K562 (cell line): ENCODE results near the gene THG1L. TPM values are rescaled to one million over a fixed set of nuclear protein-coding genes. Genes with fewer than 3 reads are reported as not detected.

Source experiments
- ATAC-seq: fragments of 200-7000 bp; cut with Tn5 transposase; 3 replicates; pipeline ENCODE4 v1.9.1; 2020; ENCODE audit warnings: moderate library complexity
- BruUV-seq: library from RNA; stranded (reverse); fragments of 400-500 nt; replicated peaks from 2 replicates; lab custom pipeline; 2021; lab: Mats Ljungman, UMichigan
- CTCF ChIA-PET: fragments of 300-600 bp; formaldehyde crosslinking; extraction: SDS; loops from one replicate; lab custom pipeline; 2021; ENCODE audit warnings: low intra/inter-chr PET ratio; lab: Yijun Ruan, JAX
- POLR2A ChIA-PET: fragments of 300-600, 350-650 bp; sonication (Branson Sonifier 250); formaldehyde crosslinking; extraction: SDS; loops from one replicate; lab custom pipeline; 2021; ENCODE audit warnings: antibody characterized with exemption, inconsistent platforms; lab: Yijun Ruan, JAX
- DNase-seq, 4 experiments: peaks; one replicate each; pipeline versions ENCODE4 v3.0.0 to v3.0.0-alpha.2; 2011 to 2018; ENCODE audit warnings: low spot score in 3 of 4, mixed read lengths in 3 of 4; ENCODE audit errors: extremely low read depth in 1 of 4
- FAIRE-seq: peaks from 2 replicates; lab custom pipeline; 2011; peaks lifted over from hg19 to GRCh38; lab: Jason Lieb, UNC
- H2AFZ ChIP-seq: 2 replicates; pipeline ENCODE4 v1.6.0; 2011; ENCODE audit warnings: low read depth, low read length, control low read depth, inconsistent platforms
- H3K27ac ChIP-seq: fragments of 200-600 bp; 3 replicates; pipeline ENCODE4 v1.8.0; 2011; ENCODE audit warnings: low read depth, mild to moderate bottlenecking, control low read depth, inconsistent platforms, low read length, moderate library complexity, mixed read lengths; ENCODE audit errors: extremely low read depth
- H3K27me3 ChIP-seq, 2 experiments: fragments of 300-600 bp in 1 of 2; 2 replicates in 1 of 2; 3 replicates in 1 of 2; pipeline versions ENCODE4 v1.6.0 to v1.8.0; 2011; ENCODE audit warnings: inconsistent platforms in 2 of 2, low read length in 2 of 2, mild to moderate bottlenecking in 1 of 2, mixed read lengths in 1 of 2, moderate library complexity in 1 of 2; ENCODE audit not compliant: control insufficient read depth in 2 of 2, insufficient read depth in 2 of 2
- H3K36me3 ChIP-seq: fragments of 300-600 bp; 3 replicates; pipeline ENCODE4 v1.8.0; 2011; ENCODE audit warnings: mild to moderate bottlenecking, low read length, inconsistent platforms; ENCODE audit not compliant: control insufficient read depth, insufficient read depth
- H3K4me1 ChIP-seq, 2 experiments: fragments of 200-600 bp in 1 of 2; replicated peaks in 1 of 2; 2 replicates in 1 of 2; 3 replicates in 1 of 2; pipeline versions ENCODE4 v1.5.1 to v1.8.0; 2011; ENCODE audit warnings: inconsistent platforms in 2 of 2, low read length in 2 of 2, mild to moderate bottlenecking in 1 of 2, mixed read lengths in 1 of 2, moderate library complexity in 1 of 2; ENCODE audit not compliant: control insufficient read depth in 2 of 2, insufficient read depth in 2 of 2
- H3K4me2 ChIP-seq: 2 replicates; pipeline ENCODE4 v1.6.1; 2011; ENCODE audit warnings: low read length, control low read depth, inconsistent platforms, mixed read lengths; ENCODE audit not compliant: insufficient read depth
- H3K4me3 ChIP-seq: fragments of 200-600 bp; sonication (generic), shearing (Covaris generic); 2 replicates; pipeline ENCODE4 v1.5.1; 2016; ENCODE audit warnings: control low read depth, inconsistent platforms
- H3K79me2 ChIP-seq: fragments of 200-600 bp; 3 replicates; pipeline ENCODE4 v1.8.0; 2011; ENCODE audit warnings: low read length, inconsistent platforms; ENCODE audit not compliant: control insufficient read depth, insufficient read depth
- H3K9ac ChIP-seq, 2 experiments: 2 replicates each; pipeline versions ENCODE4 v1.6.0 to v1.6.1; 2011; ENCODE audit warnings: low read depth in 2 of 2, low read length in 2 of 2, control low read depth in 1 of 2, inconsistent platforms in 1 of 2, mild to moderate bottlenecking in 1 of 2, mixed read lengths in 1 of 2; ENCODE audit not compliant: insufficient read depth in 1 of 2
- H3K9me1 ChIP-seq: one replicate; pipeline ENCODE4 v1.6.0; 2011; ENCODE audit warnings: inconsistent platforms, mild to moderate bottlenecking, low read length, moderate library complexity; ENCODE audit not compliant: control insufficient read depth, insufficient read depth
- H3K9me3 ChIP-seq: replicated peaks from 2 replicates; pipeline ENCODE4 v1.5.1; 2011; ENCODE audit warnings: low read depth, low read length, inconsistent platforms; ENCODE audit not compliant: control insufficient read depth, insufficient read depth
- H4K20me1 ChIP-seq: replicated peaks from 2 replicates; pipeline ENCODE4 v1.6.1; 2011; ENCODE audit warnings: low read length, inconsistent platforms, mixed read lengths; ENCODE audit not compliant: control insufficient read depth, insufficient read depth
- CBFA2T2 ChIP-seq: fragments of 450-650 bp; conservative IDR thresholded peaks from 2 replicates; pipeline ENCODE4 v1.6.1; 2017; ENCODE audit warnings: mild to moderate bottlenecking
- CREB1 ChIP-seq, 2 experiments: sonication (generic) in 1 of 2; formaldehyde crosslinking in 1 of 2; IDR thresholded peaks; 2 replicates each; pipeline versions ENCODE4 v1.6.1 to v1.8.0; 2012 to 2022; ENCODE audit warnings: inconsistent platforms in 1 of 2, mild to moderate bottlenecking in 1 of 2, missing genetic modification reagents in 1 of 2, moderate library complexity in 1 of 2
- ERF ChIP-seq: fragments of 450-650 bp; formaldehyde crosslinking; IDR thresholded peaks from 2 replicates; pipeline ENCODE4 v1.4.0; 2020; ENCODE audit warnings: mild to moderate bottlenecking, mixed read lengths
- KDM2B ChIP-seq: fragments of 250-450 bp; sonication (Bioruptor Pico); IDR thresholded peaks from 2 replicates; pipeline ENCODE4 v1.8.0; 2021; ENCODE audit warnings: mild to moderate bottlenecking, moderate library complexity
- MED1 ChIP-seq: sonication (generic); formaldehyde crosslinking; IDR thresholded peaks from 2 replicates; pipeline ENCODE4 v1.8.1; 2023; ENCODE audit warnings: missing genetic modification reagents, borderline replicate concordance
- SPI1 ChIP-seq: IDR thresholded peaks from 2 replicates; pipeline ENCODE4 v1.6.1; 2011; ENCODE audit warnings: low read depth, low read length, control low read depth, borderline replicate concordance
- WGBS: fragments of 100-300 bp; shearing (Covaris generic); methylation state at CpG from one replicate; pipeline ENCODE4 v1.1.6; 2016; ENCODE audit warnings: low coverage, mixed read lengths; ENCODE audit not compliant: insufficient coverage; ENCODE audit errors: missing lambda C conversion rate; 5-methylcytosine and 5-hydroxymethylcytosine counted together
- in situ Hi-C: fragments of 300-500 bp; cut with MboI; formaldehyde crosslinking; loops from 4 replicates; pipeline ENCODE4 v1.15.0; 2018; ENCODE audit warnings: inconsistent platforms, mixed read lengths
- intact Hi-C: fragments of 100-400 bp; cut with micrococcal nuclease; formaldehyde crosslinking; loops from 2 replicates; pipeline ENCODE4 v1.14.2; 2022
- polyA plus RNA-seq, 8 experiments: library from polyadenylated mRNA; depleted of rRNA in 4 of 8; stranded (reverse) in 5 of 8; unstranded in 3 of 8; fragments of >200 nt; fragmentation: Nextera tagmentation in 2 of 8; fragmentation: Illumina TruSeq in 1 of 8; extraction: Ambion mirVana in 2 of 8; extraction: Trizol in 1 of 8; gene quantifications; 2 replicates each; pipeline versions ENCODE4 v1.2.1 to v1.2.3, GENCODE V29; 2011 to 2014; ENCODE audit warnings: inconsistent platforms in 1 of 8, missing spikeins in 1 of 8
- total RNA-seq, 7 experiments: library from RNA; depleted of rRNA in 6 of 7; stranded (reverse); fragments of >200 nt in 6 of 7; fragmentation: Illumina TruSeq in 2 of 7; extraction: Trizol in 2 of 7; gene quantifications; 2 replicates each; pipeline versions ENCODE4 v1.2.1 to v1.2.3, GENCODE V29; 2011 to 2021; ENCODE audit warnings: low replicate concordance in 1 of 7
- TF ChIP-seq, protein P1 (sequence below): sonication (generic); formaldehyde crosslinking; IDR thresholded peaks from 2 replicates; pipeline ENCODE4 v1.8.0; 2023; ENCODE audit warnings: mild to moderate bottlenecking, missing genetic modification reagents

THG1L gene
- total and polyA plus RNA-seq, 9 of the 15 experiments (the other 6 are each of a cell fraction or from before 2014, with no cell fraction given): 21.8 to 40.7 (median 28.0) TPM

DNA sequence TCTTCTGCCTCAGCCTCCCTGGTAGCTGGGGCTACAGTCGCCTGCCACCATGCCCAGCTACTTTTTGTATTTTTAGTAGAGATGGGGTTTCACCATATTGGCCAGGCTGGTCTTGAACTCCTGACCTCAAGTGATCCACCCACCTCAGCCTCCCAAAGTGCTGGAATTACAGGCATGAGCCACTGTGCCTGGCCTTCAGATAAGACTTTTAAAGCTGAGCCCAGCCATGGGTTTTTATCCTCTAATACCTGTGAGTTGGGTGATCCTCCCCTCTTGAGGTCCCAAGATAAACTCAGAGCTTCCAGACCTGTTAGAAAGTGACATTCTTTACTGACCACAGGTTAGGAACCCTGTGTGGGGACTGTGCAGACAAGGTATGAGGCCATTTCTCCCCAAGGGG is 3.4 kb upstream of the THG1L start (continued):
- TF ChIP-seq CBFA2T2: peak; percentile 87
- TF ChIP-seq, all 486 proteins: peak for 24; not testable (repeated sequence) for 462

GRCh38 chr5:157729858-157730257 is 1.4 kb upstream of the THG1L start:
- Histone ChIP-seq H3K27ac (no peak overlapping the region), H3K27me3 (no peaks in the 10 kb centered on the region), H3K4me2 (no peak overlapping the region), H4K20me1 (no peaks in the 10 kb centered on the region), H3K9me1 (no peaks in the 10 kb centered on the region), H3K9ac (no peak overlapping the region), H3K79me2 (no peaks in the 10 kb centered on the region; the same call in 2 of the 3 replicates), H3K4me3 (no peak overlapping the region), H3K9me3 (no peaks in the 10 kb centered on the region; the same call in 1 of the 2 replicates), H3K4me1 (peaks cover 5 to 15% of the 10 kb centered on the region in 2 experiments; a peak in 4 of 5 replicates), H2AFZ (no peak overlapping the region), H3K36me3 (peaks cover 15% of the 10 kb centered on the region; the same call in 1 of the 3 replicates)
- DNase-seq (no peak), FAIRE-seq (no peak), ATAC-seq (no peak)
- intact Hi-C loops: no loop called here
- no peak for TF ChIP-seq MED1 (CRISPR knock-in tag)
- 0 out of 2 replicates have a peak, but pooled peaks have one; percentile 42 for TF ChIP-seq SPI1
- no TSS peak for BruUV-seq
- POLR2A ChIA-PET: no interaction called here
- CTCF ChIA-PET: no interaction called here
- in situ Hi-C loops: loop anchor here (10.0 kb wide), 1 partner anchor 385 kb away; a partner anchor contains a TSS

- TF ChIP-seq CREB1 (IDR thresholded peaks at IDR 0.05) (no peak), CREB1 (CRISPR knock-in tag; IDR thresholded peaks at IDR 0.05) (0 out of 2 replicates have a peak, but pooled peaks have one; percentile 7), KDM2B (CRISPR knock-in tag) (no peak), ERF (no peak)
- TF ChIP-seq, protein P1, sequence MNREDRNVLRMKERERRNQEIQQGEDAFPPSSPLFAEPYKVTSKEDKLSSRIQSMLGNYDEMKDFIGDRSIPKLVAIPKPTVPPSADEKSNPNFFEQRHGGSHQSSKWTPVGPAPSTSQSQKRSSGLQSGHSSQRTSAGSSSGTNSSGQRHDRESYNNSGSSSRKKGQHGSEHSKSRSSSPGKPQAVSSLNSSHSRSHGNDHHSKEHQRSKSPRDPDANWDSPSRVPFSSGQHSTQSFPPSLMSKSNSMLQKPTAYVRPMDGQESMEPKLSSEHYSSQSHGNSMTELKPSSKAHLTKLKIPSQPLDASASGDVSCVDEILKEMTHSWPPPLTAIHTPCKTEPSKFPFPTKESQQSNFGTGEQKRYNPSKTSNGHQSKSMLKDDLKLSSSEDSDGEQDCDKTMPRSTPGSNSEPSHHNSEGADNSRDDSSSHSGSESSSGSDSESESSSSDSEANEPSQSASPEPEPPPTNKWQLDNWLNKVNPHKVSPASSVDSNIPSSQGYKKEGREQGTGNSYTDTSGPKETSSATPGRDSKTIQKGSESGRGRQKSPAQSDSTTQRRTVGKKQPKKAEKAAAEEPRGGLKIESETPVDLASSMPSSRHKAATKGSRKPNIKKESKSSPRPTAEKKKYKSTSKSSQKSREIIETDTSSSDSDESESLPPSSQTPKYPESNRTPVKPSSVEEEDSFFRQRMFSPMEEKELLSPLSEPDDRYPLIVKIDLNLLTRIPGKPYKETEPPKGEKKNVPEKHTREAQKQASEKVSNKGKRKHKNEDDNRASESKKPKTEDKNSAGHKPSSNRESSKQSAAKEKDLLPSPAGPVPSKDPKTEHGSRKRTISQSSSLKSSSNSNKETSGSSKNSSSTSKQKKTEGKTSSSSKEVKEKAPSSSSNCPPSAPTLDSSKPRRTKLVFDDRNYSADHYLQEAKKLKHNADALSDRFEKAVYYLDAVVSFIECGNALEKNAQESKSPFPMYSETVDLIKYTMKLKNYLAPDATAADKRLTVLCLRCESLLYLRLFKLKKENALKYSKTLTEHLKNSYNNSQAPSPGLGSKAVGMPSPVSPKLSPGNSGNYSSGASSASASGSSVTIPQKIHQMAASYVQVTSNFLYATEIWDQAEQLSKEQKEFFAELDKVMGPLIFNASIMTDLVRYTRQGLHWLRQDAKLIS (CRISPR knock-in tag): 0 out of 2 replicates have a peak, but pooled peaks have one; percentile 39
Measured at GRCh38 chr5:157730900-157731271, 334 bp upstream of the THG1L start.

More at GRCh38 chr5:157730900-157731271, 334 bp upstream of the THG1L start:
- ATAC-seq: no peak
- in situ Hi-C loops: loop anchor here (10.0 kb wide), 1 partner anchor 386 kb away; a partner anchor contains a TSS
- 8% methylated on average over 5 of the region's 5 CpGs for WGBS
- Histone ChIP-seq H3K4me2 (peak overlapping the region; percentile 93), H3K9ac (peak overlapping the region in 1 of 2 experiments; percentile 78; a peak in 3 of 4 replicates), H3K36me3 (peaks cover 24% of the 10 kb centered on the region; the same call in 2 of the 3 replicates), H2AFZ (peak overlapping the region; percentile 99), H3K4me1 (peaks cover 5 to 15% of the 10 kb centered on the region in 2 experiments; a peak in 4 of 5 replicates), H4K20me1 (no peaks in the 10 kb centered on the region), H3K27me3 (no peaks in the 10 kb centered on the region), H3K9me3 (no peaks in the 10 kb centered on the region; the same call in 1 of the 2 replicates), H3K27ac (peak overlapping the region; percentile 86), H3K9me1 (no peaks in the 10 kb centered on the region), H3K79me2 (no peaks in the 10 kb centered on the region; the same call in 2 of the 3 replicates), H3K4me3 (peak overlapping the region; percentile 51)
- intact Hi-C loops: no loop called here
- BruUV-seq: no TSS peak
- ChIA-PET POLR2A (interaction anchor here (0.7 to 1.5 kb wide), 6 partner anchors 12 to 324 kb away, joined by 3 to 7 read pairs (median 3); partner anchors contain the start of gene LSM11), CTCF (no interaction called here)
- no peak for FAIRE-seq
- DNase-seq: no peak
